ENCODE measurements around the gene IFITM10.

IFITM10 gene

GRCh38 chr11:1757861-1758610 lies 7.6 kb upstream of the IFITM10 start:
- Mint-ChIP-seq H3K36me3 (ENCODE audit: low read depth) (no peaks in the 10 kb centered on the region), H3K4me3 (no peak overlapping the region), H3K27ac (no peak overlapping the region), H3K4me1 (peaks cover 28% of the 10 kb centered on the region), H3K9me3 (no peaks in the 10 kb centered on the region), H3K27me3 (ENCODE audit: low read depth, poor library complexity) (no peaks in the 10 kb centered on the region)
- DNase-seq = no peak
- TF ChIP-seq CTCF (IDR thresholded peaks at IDR 0.05) = no peak

GRCh38 chr11:1756791-1757771 lies 6.7 kb upstream of the IFITM10 start:
- H3K4me3 Mint-ChIP-seq = no peak overlapping the region
- H3K9me3 Mint-ChIP-seq = no peaks in the 10 kb centered on the region
- TF ChIP-seq CTCF (IDR thresholded peaks at IDR 0.05) = no peak
- H3K4me1 Mint-ChIP-seq = peaks cover 22% of the 10 kb centered on the region
- H3K27ac Mint-ChIP-seq = no peak overlapping the region
- no peaks in the 10 kb centered on the region for H3K27me3 Mint-ChIP-seq (ENCODE audit: low read depth, poor library complexity)
- no peaks in the 10 kb centered on the region for H3K36me3 Mint-ChIP-seq (ENCODE audit: low read depth)
- no peak for DNase-seq

- H3K4me3 Mint-ChIP-seq = no peak overlapping the region
- no peaks in the 10 kb centered on the region for H3K36me3 Mint-ChIP-seq (ENCODE audit: low read depth)
- no peak for DNase-seq
- peak overlapping the region; percentile 54 for H3K27ac Mint-ChIP-seq
- H3K27me3 Mint-ChIP-seq (ENCODE audit: low read depth, poor library complexity) = no peaks in the 10 kb centered on the region
- no peak for TF ChIP-seq CTCF (IDR thresholded peaks at IDR 0.05)
- H3K9me3 Mint-ChIP-seq = no peaks in the 10 kb centered on the region
- peaks cover 22% of the 10 kb centered on the region for H3K4me1 Mint-ChIP-seq
Observed at GRCh38 chr11:1755692-1756561, 5.5 kb upstream of the IFITM10 start.

GRCh38 chr11:1755344-1755691 lies 4.9 kb upstream of the IFITM10 start:
- H3K36me3 Mint-ChIP-seq (ENCODE audit: low read depth) = no peaks in the 10 kb centered on the region
- TF ChIP-seq CTCF (IDR thresholded peaks at IDR 0.05) = no peak
- peaks cover 26% of the 10 kb centered on the region for H3K4me1 Mint-ChIP-seq
- peaks cover 4% of the 10 kb centered on the region for H3K27me3 Mint-ChIP-seq (ENCODE audit: low read depth, poor library complexity)
- no peak for DNase-seq
- H3K4me3 Mint-ChIP-seq = no peak overlapping the region
- peak overlapping the region; percentile 46 for H3K27ac Mint-ChIP-seq
- no peaks in the 10 kb centered on the region for H3K9me3 Mint-ChIP-seq

GRCh38 chr11:1754376-1755150 lies 4.2 kb upstream of the IFITM10 start:
- Mint-ChIP-seq H3K27me3 (ENCODE audit: low read depth, poor library complexity) (peaks cover 12% of the 10 kb centered on the region), H3K27ac (no peak overlapping the region), H3K4me1 (peaks cover 33% of the 10 kb centered on the region), H3K36me3 (ENCODE audit: low read depth) (no peaks in the 10 kb centered on the region), H3K9me3 (no peaks in the 10 kb centered on the region), H3K4me3 (no peak overlapping the region)
- no peak for TF ChIP-seq CTCF (IDR thresholded peaks at IDR 0.05)
- no peak for DNase-seq

All from nephron progenitor cell (in vitro differentiated cells).